ENCODE results near the gene MPL.

The MPL gene

DNA sequence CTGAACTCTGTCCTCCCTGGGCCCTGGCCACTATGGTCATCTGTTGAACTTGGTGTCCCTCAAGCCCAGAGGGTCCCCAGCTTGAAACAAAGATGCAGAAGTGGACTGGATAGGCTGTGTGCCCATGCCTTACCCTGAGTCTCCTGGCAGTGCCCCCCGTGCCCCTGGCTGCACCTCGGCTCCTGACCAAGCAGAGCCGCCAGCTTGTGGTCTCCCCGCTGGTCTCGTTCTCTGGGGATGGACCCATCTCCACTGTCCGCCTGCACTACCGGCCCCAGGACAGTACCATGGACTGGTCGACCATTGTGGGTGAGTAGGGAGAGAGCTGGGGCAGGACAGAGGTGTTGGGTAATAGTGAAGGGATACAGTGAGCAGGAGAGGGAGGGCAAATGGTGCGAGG lies 26.1 kb upstream of the MPL start:
- TF ChIP-seq, protein P1, sequence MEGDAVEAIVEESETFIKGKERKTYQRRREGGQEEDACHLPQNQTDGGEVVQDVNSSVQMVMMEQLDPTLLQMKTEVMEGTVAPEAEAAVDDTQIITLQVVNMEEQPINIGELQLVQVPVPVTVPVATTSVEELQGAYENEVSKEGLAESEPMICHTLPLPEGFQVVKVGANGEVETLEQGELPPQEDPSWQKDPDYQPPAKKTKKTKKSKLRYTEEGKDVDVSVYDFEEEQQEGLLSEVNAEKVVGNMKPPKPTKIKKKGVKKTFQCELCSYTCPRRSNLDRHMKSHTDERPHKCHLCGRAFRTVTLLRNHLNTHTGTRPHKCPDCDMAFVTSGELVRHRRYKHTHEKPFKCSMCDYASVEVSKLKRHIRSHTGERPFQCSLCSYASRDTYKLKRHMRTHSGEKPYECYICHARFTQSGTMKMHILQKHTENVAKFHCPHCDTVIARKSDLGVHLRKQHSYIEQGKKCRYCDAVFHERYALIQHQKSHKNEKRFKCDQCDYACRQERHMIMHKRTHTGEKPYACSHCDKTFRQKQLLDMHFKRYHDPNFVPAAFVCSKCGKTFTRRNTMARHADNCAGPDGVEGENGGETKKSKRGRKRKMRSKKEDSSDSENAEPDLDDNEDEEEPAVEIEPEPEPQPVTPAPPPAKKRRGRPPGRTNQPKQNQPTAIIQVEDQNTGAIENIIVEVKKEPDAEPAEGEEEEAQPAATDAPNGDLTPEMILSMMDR (IDR thresholded peaks at IDR 0.05; ENCODE audit: extremely low read depth, insufficient read depth, missing control alignments) = no peak
- in situ Hi-C loops (cut with MboI; ENCODE audit: low pct_unique_long_range_greater_than_20kb, low sequenced_read_pairs, unreplicated experiment) = no loop called here
- DNase-seq (ENCODE audit: low spot score) = no peak

GRCh38 chr1:43312212-43312623 lies 25.4 kb upstream of the MPL start:
- in situ Hi-C loops (cut with MboI; ENCODE audit: low pct_unique_long_range_greater_than_20kb, low sequenced_read_pairs, unreplicated experiment) = no loop called here
- TF ChIP-seq, protein P1 (IDR thresholded peaks at IDR 0.05; ENCODE audit: extremely low read depth, insufficient read depth, missing control alignments) = no peak
- DNase-seq (ENCODE audit: low spot score) = no peak

GRCh38 chr1:43312663-43313515 lies 24.7 kb upstream of the MPL start:
- in situ Hi-C loops (cut with MboI; ENCODE audit: low pct_unique_long_range_greater_than_20kb, low sequenced_read_pairs, unreplicated experiment) = no loop called here
- DNase-seq (ENCODE audit: low spot score) = no peak
- TF ChIP-seq, protein P1 (IDR thresholded peaks at IDR 0.05; ENCODE audit: extremely low read depth, insufficient read depth, missing control alignments) = no peak

DNA sequence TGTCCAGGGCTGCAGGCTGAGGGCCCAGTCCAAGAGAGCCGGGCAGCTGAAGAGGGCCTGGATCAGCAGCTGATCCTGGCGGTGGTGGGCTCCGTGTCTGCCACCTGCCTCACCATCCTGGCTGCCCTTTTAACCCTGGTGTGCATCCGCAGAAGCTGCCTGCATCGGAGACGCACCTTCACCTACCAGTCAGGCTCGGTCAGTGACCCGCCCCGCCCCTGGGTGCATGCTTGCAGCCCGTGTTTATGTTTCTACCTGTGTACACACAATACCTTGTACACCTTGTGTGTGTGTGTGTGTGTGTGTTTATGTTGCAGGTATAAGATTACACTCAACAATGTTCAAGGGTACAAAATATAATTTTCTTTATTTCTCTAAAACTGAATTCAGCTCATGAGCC lies 23.8 kb upstream of the MPL start:
- TF ChIP-seq, protein P1 (IDR thresholded peaks at IDR 0.05; ENCODE audit: extremely low read depth, insufficient read depth, missing control alignments) = no peak
- no peak for DNase-seq (ENCODE audit: low spot score)
- in situ Hi-C loops (cut with MboI; ENCODE audit: low pct_unique_long_range_greater_than_20kb, low sequenced_read_pairs, unreplicated experiment) = no loop called here

DNA sequence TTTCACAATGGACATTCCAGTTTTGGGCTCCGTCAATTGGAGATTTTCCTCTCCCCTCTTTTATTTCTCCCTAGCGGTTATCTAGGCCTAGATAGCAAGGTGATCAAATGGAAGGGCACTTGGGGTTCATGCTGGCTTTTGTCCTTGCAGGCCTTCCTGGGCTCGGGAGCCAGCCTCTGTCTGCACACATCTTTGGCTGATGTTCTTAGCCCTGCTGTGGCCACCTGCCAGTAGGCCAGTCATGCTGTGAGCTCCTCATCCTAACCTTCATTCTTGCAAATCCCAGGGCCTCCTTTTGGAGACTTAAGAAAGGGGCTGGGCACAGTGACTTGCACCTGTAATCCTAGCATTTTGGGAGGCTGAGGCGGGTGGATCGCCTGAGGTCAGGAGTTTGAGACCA lies 23.4 kb upstream of the MPL start:
- TF ChIP-seq, protein P1 (IDR thresholded peaks at IDR 0.05; ENCODE audit: extremely low read depth, insufficient read depth, missing control alignments) = no peak
- in situ Hi-C loops (cut with MboI; ENCODE audit: low pct_unique_long_range_greater_than_20kb, low sequenced_read_pairs, unreplicated experiment) = no loop called here
- no peak for DNase-seq (ENCODE audit: low spot score)

GRCh38 chr1:43315481-43315880 lies 22.1 kb upstream of the MPL start:
- in situ Hi-C loops (cut with MboI; ENCODE audit: low pct_unique_long_range_greater_than_20kb, low sequenced_read_pairs, unreplicated experiment) = no loop called here
- TF ChIP-seq, protein P1 (IDR thresholded peaks at IDR 0.05; ENCODE audit: extremely low read depth, insufficient read depth, missing control alignments) = no peak
- DNase-seq (ENCODE audit: low spot score) = no peak

Measured in GM13977 (cell line).